Ishikawa (cell line): ENCODE data around the gene KRTCAP2.

Source experiments
- CEBPB ChIP-seq: IDR thresholded peaks from 2 replicates; pipeline ENCODE4 v1.6.1; 2012
- CREB1 ChIP-seq: IDR thresholded peaks from 2 replicates; pipeline ENCODE4 v1.6.1; 2012; ENCODE audit warnings: low read depth
- EGR1 ChIP-seq: IDR thresholded peaks from 2 replicates; pipeline ENCODE4 v1.6.1; 2012
- EP300 ChIP-seq: IDR thresholded peaks from 2 replicates; pipeline ENCODE4 v1.6.1; 2012; ENCODE audit warnings: borderline replicate concordance
- FOXM1 ChIP-seq: IDR thresholded peaks from 2 replicates; pipeline ENCODE4 v1.6.1; 2012; ENCODE audit warnings: low read depth, borderline replicate concordance
- MAX ChIP-seq: IDR thresholded peaks from 2 replicates; pipeline ENCODE4 v1.6.1; 2012
- NFIC ChIP-seq: IDR thresholded peaks from 2 replicates; pipeline ENCODE4 v1.6.1; 2012
- RAD21 ChIP-seq: IDR thresholded peaks from 2 replicates; pipeline ENCODE4 v1.6.1; 2012; ENCODE audit warnings: low read depth
- REST ChIP-seq: IDR thresholded peaks from 2 replicates; pipeline ENCODE4 v1.6.1; 2012; ENCODE audit warnings: low read depth, mild to moderate bottlenecking
- TAF1 ChIP-seq: IDR thresholded peaks from 2 replicates; pipeline ENCODE4 v1.6.1; 2012; ENCODE audit warnings: low read depth, mild to moderate bottlenecking
- TCF12 ChIP-seq: IDR thresholded peaks from 2 replicates; pipeline ENCODE4 v1.6.1; 2012; ENCODE audit warnings: low read depth
- TEAD4 ChIP-seq: IDR thresholded peaks from 2 replicates; pipeline ENCODE4 v1.6.1; 2012
- USF1 ChIP-seq: IDR thresholded peaks from 2 replicates; pipeline ENCODE4 v1.6.1; 2012
- YY1 ChIP-seq: IDR thresholded peaks from 2 replicates; pipeline ENCODE4 v1.6.1; 2012; ENCODE audit warnings: low read depth
- ZBTB7A ChIP-seq: IDR thresholded peaks from 2 replicates; pipeline ENCODE4 v1.6.1; 2012; ENCODE audit warnings: low read depth

Gene KRTCAP2

GRCh38 chr1:155145491-155145890 is 27.6 kb downstream of the KRTCAP2 start:
- TF ChIP-seq TEAD4 (no peak), CEBPB (no peak), TCF12 (no peak), MAX (no peak), CREB1 (no peak), EGR1 (no peak), USF1 (no peak), YY1 (no peak), EP300 (no peak), REST (no peak), ZBTB7A (no peak), RAD21 (no peak), NFIC (no peak), FOXM1 (no peak), TAF1 (no peak)

GRCh38 chr1:155141749-155142148 is 31.4 kb downstream of the KRTCAP2 start:
- TF ChIP-seq ZBTB7A (no peak), TCF12 (no peak), CREB1 (no peak), CEBPB (no peak), MAX (no peak), FOXM1 (no peak), REST (no peak), TAF1 (no peak), NFIC (no peak), RAD21 (no peak), TEAD4 (no peak), EP300 (no peak), YY1 (no peak), USF1 (no peak), EGR1 (no peak)

- TF ChIP-seq REST (no peak), TCF12 (0 out of 2 replicates have a peak, but pooled peaks have one; percentile 9)
These were observed 32.5 kb downstream of the KRTCAP2 start for GRCh38 chr1:155140630-155140953.

- TF ChIP-seq TAF1: peak; percentile 70
- peak; percentile 42 for TF ChIP-seq TCF12
- TF ChIP-seq USF1: no peak
- TF ChIP-seq REST: no peak
- TF ChIP-seq YY1: peak; percentile 74
- no peak for TF ChIP-seq EP300
- TF ChIP-seq RAD21: no peak
- TF ChIP-seq TEAD4: no peak
- no peak for TF ChIP-seq NFIC
- peak; percentile 26; the same call in 1 of the 2 replicates for TF ChIP-seq ZBTB7A
- no peak for TF ChIP-seq CEBPB
- no peak for TF ChIP-seq CREB1
- TF ChIP-seq MAX: peak; percentile 48; the same call in 1 of the 2 replicates
- TF ChIP-seq EGR1: 0 out of 2 replicates have a peak, but pooled peaks have one; percentile 8
- TF ChIP-seq FOXM1: no peak
These were observed 33.0 kb downstream of the KRTCAP2 start, which contains the start of gene DPM3 for GRCh38 chr1:155139895-155140629. Gene DPM3, minus strand, starts transcription at chr1:155140531. Its CDS starts 291 bp downstream, at chr1:155140240.
